ENCODE measurements around the gene PSME1.

Gene PSME1

DNA sequence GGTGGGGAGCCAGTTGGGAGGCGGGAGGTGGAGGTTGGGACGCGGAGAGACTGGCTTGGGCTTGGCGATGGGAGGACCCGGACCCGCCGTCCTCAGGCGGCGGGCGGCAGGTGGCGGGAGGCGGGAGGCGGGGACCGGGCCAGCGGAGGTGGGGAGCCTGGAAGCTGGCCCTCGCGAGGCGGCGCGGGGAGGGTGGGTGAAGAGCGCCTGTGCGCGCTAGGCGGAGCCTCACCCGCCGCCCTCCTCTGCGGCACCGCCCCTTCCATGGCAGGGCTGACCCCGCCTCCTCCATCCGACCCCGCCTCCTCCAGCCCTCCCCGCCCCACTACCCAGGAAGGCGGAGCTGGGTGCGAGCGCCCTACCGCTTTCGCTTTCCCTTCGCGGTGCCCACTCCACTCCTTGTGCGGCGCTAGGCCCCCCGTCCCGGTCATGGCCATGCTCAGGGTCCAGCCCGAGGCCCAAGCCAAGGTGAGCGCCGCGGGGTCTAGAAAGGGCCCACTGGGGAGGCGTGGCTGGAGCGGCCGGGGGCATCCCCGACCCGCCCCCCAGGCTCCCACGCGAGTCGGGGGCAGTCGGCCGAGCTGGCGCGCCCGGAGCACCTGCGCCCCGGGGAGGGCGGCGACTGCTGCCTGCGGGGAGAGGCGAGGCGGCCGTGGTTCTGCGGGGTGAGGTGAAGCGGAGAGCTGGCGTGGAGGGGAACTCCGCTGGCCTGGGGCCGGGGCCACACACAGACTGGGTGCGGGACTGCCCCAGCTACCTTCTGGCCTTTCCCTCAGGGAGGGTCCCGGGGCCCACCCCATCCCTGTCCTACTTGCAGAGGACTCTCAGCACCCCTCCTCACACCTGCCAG is at the start of gene PSME1:
Gene PSME1, plus strand, starts transcription at position 361 of the 850 bp plus-strand sequence. Its CDS starts 69 bp downstream, at position 430.
- DNase-seq = peak; percentile 65 to 94

DNA sequence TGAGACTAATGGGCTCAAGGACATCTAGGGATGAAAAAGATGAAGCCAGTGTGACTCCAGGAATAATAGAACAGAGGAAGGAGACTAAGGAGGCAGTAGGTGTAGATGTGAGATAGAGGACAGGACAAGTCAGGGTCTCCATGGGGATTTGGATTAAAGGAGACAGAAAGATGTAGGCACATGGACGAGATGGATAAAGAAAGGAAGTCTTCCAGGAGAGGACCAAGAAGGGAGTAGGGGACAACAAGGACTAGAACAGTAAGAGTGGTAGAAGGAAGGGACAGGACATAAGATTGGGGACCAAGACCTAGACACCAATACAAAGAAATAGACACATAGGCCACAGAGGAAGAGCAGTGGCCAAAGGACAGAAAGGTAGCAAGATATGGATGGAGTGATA is 49.0 kb upstream of the PSME1 start:
- no peak for DNase-seq

DNA sequence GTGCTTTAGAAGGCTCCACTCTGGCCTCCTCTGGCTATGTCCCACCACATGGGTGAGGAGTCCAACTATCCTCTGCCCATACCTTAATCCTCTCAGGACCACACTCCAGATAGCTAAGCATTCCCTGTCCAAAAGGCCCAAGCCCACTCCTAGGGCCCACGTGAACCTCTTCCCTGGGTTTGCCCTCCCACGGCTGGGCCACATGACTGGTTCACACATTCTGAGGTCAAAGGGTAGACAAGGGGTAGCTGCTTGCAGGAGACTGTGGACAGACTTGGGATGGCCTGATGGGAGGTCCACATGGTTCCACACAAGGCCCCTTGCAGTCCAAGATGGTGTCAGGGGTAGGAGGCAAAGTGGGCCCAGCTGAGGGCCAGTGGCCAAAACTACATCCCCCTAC is 47.9 kb upstream of the PSME1 start:
- no peak for DNase-seq

DNA sequence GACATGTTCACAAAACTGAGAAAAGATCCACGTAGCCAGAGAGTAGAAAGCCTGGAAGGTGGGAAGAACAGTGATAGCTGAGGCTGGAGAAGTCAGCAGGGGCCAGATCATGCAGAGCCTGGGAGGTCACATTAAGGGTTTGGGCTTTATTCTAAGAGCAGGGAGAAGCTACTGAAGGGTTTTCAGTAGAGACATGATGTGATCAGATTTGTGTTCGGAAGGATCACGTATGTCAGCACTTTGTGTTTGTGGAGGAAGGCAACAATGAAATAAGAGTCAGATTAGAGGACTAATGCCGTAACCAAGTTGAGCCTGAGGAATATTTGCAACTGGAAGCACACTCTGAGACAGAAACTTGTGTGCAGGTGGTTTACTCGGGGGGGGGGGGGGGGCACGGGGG is 46.1 kb upstream of the PSME1 start:
- no peak for DNase-seq

DNA sequence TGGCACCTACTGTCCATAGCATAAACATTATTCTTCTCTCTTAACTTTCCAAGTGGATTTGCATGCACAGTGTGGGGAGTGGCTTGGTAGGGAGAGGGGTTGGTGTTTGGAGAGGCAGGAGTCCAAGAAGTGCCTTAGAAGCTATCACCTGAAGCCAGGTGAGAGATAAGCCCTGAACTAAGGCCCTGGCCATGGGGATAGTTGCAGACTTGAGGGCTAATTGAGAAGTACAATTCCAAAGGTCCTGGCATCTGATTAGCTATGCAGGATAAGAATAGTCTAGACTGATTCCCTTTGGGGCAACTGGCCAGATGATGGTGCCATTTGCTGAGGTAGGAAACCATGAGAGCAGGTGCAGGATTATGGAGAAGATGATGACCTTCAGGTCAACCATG is 43.9 kb upstream of the PSME1 start:
- DNase-seq = no peak

DNA sequence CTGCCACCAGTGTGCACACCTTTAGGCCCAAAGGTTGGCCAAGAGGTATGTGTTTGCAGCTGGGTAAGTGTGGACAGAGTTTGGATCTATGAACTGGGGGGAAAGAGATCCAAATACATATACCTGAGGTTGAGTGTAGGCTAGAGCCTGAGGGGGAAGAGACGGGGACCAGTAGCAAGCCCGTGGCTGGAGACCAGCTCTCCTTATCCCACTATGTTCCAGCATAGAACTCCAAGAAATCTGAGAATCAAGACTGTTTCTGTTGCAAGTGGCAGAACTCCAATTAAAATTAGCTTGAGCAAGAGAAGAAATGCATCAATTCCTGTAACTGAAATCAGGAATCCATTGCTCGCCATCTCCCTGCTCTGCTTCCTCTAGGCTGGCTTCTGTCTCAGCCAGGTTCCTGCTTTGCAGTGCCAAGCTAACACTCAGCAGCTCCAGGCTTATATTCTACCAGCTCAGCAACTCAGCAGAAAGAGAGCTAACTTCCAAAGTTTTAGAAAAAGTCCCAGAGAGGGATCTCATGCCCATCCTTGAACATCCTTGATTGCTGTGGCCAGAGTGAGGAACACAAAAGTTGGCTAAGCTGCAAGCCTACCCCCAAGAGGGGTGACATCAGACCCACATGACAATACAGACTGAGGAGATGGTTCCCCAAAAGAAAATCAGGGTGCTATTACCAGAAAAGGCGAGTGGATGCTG is 43.3 kb upstream of the PSME1 start:
- no peak for DNase-seq

DNA sequence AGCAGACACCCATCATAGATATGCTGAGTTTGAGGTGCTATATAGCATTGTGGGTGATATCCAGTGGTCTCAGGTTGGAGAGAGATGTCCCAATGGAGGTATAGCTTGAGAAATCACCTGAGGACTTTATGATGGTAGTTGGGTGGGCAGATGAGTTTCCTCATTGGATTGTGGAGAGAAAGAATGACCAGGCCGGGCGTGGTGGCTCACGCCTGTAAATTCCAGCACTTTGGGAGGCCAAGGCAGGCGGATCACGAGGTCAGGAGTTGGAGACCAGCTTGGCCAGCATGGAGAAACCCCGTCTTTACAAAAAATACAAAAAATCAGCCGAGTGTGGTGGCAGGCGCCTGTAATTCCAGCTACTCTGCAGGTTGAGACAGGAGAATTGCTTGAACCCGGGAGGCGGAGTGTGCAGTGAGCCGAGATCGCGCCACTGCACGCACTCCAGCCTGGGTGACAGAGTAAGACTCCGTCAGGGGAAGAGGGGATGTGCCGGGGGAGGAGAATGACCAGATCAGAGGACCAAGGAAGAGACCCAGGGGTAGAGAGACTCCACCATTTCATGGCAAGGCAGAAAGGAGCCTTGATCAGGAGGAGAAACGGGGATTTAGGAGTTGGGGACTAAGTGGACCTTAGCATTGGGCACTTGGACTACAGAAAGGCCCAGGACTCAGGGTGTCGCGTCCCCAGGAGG is 42.6 kb upstream of the PSME1 start:
- DNase-seq = no peak

DNA sequence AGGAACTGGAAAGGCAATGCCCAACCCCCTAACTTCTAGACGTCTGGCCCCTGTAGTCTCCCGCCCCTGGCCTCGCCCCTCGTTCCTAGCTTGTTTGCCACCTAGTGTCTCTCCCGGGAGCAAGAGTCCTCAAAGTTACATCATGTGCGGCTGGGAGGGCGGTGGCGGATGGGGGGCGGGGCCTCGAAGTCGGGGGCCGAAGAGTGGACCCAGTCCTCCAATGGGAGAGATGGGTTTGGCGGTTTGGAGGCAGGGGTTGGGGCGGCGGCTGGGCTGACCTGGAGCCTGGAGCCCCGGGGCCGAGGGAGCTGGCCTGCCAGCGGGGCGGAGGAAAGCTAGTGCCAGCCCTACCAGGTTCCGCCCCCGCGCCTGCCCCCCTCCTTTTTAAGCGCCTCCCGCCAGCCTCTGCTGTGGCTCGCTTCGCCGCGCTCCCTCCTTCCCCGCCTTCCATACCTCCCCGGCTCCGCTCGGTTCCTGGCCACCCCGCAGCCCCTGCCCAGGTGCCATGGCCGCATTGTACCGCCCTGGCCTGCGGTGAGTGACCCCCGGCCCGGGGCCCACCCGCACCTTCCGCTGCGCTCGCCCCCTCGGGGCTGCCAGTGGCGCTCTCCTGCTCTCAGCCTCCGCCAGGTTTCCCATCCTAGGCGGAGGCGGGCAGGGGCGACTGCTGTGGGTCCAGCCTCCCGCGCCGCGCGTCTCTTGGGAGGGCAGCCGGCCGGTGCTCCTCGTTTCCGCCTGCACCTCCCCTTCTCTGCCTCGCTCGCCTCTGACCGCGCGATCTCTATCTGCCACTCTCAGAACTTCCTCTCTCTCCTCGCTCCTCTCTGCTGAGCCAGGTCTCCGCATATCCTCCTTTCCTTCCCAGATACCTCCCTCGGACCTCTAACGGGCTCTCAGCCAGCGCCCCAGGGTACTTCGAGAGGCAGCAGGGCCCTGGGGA is 41.8 kb upstream of the PSME1 start, which contains the start of gene PCK2:
Gene PCK2, plus strand, starts transcription at position 411 of the 940 bp plus-strand sequence. Its CDS starts 95 bp downstream, at position 506.
- DNase-seq = peak; percentile 82 to 93

DNA sequence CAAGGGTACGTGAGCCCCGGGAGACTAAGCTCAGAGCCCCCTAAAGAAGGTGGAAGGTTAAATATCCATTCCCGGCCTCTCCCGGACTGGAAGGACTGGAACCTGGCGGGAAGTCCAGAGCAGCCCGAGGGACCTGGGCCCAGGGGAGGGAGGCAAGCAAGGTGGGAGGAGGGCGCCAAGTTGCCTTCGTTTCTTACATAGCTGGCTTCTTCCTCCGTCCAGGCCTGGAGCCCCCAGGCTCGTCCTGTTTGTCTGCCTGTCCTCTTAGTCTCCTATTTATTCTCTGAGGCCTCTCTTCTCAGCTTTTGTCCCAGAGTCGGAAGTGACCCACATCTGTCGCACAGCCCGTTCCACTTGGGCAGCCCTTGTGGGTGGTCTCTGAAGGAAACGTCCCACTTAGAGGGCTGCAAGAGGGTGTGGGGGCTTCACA is 41.1 kb upstream of the PSME1 start:
- DNase-seq = no peak

DNA sequence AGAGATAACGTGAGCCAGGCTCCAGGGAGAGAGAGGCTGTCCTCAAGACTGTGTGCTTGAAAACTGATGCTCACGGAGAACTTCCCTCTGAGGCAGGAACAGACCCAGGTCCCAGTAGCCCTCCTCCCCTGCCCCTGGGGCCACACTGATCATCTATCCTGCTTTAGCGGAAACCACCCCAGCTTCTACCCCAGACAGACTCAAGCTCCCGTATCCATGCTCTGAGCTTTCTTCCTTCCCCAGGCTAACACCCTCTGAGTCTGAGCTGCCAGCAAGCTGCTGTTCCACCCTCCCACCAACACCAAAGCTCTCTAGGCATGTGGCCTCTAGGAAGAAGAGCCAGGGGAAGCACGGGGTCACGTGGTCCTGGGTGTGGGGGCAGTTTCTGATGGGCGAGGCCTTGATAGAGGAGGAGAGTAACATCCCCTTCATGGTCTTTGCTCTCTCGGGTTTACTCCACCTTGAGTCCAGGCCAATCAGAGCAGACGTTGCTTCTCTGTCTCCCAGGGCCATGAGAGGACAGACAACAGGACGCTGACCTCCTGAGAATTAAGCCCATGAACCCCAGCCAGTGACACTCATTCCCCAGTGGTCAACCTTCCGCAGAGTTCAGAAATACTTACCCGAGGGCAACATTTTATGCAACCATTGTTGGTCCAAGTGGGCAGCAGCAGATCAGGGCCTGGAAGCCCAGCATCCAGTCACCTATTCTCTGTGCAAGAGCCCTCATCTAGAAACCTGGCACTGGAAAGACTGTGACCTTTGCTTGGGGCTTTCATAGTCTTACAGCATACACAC is 40.5 kb upstream of the PSME1 start:
- DNase-seq = peak; percentile 51 to 63

DNA sequence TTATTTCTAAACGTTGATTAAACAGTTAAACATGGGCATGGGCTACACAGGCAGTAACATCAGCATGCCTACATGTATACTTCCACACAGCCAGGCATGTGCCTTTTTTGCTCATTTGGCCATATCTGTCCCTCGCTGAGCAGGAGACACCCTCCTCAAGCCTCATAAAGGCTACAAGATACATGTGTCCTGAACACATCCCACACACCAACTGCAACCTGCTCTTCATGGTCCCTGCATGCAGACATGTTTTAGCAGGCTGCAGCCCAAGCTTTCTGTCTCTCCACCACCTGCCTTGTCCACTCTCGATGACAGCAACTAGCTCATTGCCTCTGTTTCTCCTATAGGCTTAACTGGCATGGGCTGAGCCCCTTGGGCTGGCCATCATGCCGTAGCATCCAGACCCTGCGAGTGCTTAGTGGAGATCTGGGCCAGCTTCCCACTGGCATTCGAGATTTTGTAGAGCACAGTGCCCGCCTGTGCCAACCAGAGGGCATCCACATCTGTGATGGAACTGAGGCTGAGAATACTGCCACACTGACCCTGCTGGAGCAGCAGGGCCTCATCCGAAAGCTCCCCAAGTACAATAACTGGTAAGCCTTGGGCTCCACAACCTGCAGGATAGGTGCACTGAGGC is 39.3 kb upstream of the PSME1 start:
- DNase-seq = no peak

DNA sequence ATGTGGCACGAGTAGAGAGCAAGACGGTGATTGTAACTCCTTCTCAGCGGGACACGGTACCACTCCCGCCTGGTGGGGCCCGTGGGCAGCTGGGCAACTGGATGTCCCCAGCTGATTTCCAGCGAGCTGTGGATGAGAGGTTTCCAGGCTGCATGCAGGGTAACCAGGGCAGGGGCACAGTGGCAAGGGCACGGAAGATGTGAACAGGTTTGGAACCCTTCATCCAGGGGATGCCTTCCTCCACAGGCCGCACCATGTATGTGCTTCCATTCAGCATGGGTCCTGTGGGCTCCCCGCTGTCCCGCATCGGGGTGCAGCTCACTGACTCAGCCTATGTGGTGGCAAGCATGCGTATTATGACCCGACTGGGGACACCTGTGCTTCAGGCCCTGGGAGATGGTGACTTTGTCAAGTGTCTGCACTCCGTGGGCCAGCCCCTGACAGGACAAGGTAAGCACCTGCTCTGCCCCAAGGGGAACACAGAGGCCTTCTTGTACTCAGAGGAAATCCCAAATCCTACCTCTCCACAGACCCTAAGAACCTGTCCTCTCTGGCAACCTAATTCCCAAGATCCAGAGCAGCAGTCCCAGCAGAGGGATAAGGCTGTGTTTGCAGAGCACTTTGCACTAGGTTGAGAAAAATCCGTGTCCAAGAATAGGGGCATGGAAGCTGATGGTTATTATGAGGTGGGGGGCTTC is 37.6 kb upstream of the PSME1 start:
- no peak for DNase-seq

DNA sequence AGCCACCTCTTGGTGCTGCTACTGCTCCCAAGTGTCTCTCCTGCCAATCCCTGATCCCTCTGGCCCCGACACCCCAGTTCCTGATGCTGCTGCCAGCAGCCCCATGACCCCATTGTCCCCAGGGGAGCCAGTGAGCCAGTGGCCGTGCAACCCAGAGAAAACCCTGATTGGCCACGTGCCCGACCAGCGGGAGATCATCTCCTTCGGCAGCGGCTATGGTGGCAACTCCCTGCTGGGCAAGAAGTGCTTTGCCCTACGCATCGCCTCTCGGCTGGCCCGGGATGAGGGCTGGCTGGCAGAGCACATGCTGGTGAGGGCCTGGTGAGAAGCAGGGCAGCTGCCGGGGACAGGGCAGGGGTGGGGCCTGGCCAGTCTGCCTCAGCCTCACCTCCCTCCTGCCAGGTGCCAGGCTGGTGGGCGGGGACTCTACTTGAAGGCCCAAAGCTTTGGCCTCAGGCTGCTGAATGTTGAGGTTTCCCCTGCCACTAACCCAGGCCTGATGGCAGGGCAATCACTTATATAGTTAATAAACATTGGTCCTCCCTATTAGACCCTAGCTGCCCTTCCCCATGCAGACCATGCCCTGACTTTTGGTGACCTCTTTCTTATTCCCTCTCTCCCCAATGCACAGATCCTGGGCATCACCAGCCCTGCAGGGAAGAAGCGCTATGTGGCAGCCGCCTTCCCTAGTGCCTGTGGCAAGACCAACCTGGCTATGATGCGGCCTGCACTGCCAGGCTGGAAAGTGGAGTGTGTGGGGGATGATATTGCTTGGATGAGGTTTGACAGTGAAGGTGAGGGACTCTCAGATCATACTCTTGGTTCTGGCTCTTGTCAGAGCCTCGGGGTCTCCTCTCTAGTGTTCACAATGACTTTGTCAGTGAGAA is 36.8 kb upstream of the PSME1 start:
- DNase-seq = peak in 1 of 2 experiments; percentile 25

DNA sequence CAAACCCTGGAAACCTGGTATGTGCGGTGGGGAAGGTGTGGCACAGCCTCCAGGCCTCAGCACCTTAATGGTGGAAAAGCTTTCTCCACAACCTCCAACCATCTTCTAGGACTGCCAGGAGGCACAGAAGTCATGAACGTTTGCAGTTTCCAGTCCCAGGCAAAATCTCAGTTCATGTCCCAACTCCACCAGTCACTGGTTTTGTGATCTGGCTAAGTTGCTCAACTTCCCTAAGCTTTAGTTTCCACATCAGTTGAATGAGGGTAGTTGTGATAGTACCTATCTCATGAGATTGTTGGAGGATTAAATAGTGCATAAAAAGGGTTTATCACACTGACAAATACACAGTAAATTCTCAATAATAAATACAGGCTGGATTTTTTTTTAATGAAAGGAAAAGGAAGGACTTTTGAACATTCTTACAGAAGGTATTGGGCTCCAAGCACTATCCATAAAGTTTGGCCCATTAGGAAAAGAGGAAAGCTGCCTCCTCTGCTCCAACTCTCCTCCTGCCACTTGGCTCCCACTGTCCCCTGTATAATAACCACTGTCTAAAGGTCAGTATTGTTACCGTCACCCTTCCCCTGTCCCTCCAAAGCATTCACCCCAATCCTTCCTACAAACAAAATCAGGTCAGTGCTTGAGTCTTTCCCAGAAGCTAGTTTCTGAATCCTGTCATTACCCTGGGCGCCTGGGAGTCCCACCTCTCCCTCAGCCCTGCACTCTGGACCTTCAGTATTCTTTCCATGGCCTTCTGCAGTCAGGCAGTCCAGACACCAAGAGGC is 35.6 kb upstream of the PSME1 start:
- DNase-seq = no peak

DNA sequence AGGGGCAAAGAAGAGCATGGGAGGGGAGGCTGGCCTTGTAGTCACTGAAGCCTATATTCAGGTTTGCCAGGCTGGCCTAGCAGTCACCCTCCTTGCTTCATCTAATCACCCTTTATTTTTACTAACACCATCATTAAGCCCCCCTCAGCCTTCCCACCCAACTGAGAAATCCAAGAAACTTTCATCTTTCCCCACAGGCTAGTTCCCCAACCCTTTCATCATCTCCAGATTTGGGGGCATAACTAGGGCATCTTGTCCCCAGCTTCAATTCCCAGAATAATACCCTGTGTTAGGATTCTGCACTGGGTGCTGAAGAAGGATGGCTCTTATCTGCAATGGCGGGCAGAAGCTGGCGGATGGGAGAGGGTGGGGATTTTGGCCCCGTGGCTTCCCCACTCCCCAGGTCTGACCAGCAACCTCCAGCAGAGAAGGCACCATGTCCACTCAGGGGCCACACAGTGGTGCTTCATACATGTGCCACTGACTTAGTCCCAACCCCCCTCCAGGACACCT is 35.0 kb upstream of the PSME1 start:
- no peak for DNase-seq

DNA sequence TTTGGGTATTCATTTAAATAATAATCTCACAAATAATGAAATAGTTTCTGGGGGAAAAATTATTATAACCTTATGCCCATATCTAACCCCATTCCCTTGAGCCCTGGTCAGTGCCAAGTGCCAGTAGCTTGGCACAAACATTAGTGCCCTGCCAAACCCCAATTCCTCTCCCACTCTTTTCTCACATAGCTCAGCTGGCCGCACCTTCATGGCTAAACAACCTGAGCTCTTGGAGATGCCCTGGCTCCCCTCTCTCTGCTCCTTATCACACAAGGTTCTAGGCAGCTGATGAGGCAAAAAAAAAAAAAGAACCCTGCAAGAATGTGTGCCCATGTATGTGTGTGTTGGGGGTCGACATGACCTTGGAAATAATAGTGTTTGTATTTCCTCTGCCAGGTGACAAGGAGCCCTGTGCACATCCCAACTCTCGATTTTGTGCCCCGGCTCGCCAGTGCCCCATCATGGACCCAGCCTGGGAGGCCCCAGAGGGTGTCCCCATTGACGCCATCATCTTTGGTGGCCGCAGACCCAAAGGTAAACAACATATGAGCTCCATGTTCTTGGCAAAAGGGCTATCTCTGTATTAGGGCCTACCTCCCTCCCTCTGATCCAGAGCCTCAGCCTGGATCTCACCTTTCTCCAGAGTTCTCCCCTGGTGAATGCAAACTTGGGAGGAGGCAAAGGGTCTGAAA is 33.5 kb upstream of the PSME1 start:
- DNase-seq = no peak

DNA sequence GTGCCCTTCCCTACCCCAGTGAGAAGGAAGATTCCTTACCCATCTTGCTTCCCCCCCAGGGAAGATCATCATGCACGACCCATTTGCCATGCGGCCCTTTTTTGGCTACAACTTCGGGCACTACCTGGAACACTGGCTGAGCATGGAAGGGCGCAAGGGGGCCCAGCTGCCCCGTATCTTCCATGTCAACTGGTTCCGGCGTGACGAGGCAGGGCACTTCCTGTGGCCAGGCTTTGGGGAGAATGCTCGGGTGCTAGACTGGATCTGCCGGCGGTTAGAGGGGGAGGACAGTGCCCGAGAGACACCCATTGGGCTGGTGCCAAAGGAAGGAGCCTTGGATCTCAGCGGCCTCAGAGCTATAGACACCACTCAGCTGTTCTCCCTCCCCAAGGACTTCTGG is 32.5 kb upstream of the PSME1 start:
- no peak for DNase-seq
